Measurements from ENCODE around the gene RAB5A. TPM values are rescaled to one million over a fixed set of nuclear protein-coding genes. Genes with fewer than 3 reads are reported as not detected.

Gene RAB5A
- total RNA-seq, 1 experiment from 2014 or later: 86.8 TPM

GRCh38 chr3:19931180-19931692, 15.7 kb upstream of the RAB5A start:
- Histone ChIP-seq H3K4me3 (ENCODE audit: low read length) (no peak overlapping the region), H3F3A (ENCODE audit: low read length, unreplicated experiment) (no peaks in the 10 kb centered on the region), H3K9ac (ENCODE audit: low read length) (no peak overlapping the region), H3K27ac (ENCODE audit: low read length) (peak overlapping the region; percentile 65), H3K36me3 (ENCODE audit: low read depth, low read length) (no peaks in the 10 kb centered on the region), H3K4me1 (ENCODE audit: insufficient read depth, low read length) (peaks cover 17% of the 10 kb centered on the region), H3K9me3 (ENCODE audit: low read length) (no peaks in the 10 kb centered on the region), H3K9me2 (replicated peaks; ENCODE audit: low read length) (no peaks in the 10 kb centered on the region), H4K20me1 (ENCODE audit: low read length) (no peaks in the 10 kb centered on the region), H3K79me2 (ENCODE audit: low read length) (no peaks in the 10 kb centered on the region), H3K4me2 (ENCODE audit: low read length) (0 out of 2 replicates have a peak overlapping the region, but pooled peaks have one; percentile 35), H2AFZ (ENCODE audit: low read length) (peak overlapping the region; percentile 25; the same call in 1 of the 2 replicates), H3K27me3 (ENCODE audit: low read length) (no peaks in the 10 kb centered on the region)
- ChIA-PET CTCF (no interaction called here), POLR2A (ENCODE audit: unreplicated experiment) (no interaction called here)
- no TSS peak for BruUV-seq (replicated peaks)
- no peak for ATAC-seq
- DNase-seq: no peak
- intact Hi-C loops (cut with micrococcal nuclease): no loop called here
- no peak for TF ChIP-seq EZH2 (IDR thresholded peaks at IDR 0.05; ENCODE audit: low read length, unreplicated experiment)
- no peak for TF ChIP-seq CTCF (conservative IDR thresholded peaks at IDR 0.05; ENCODE audit: low read depth, low read length)
- TF ChIP-seq EZH2phosphoT487 (IDR thresholded peaks at IDR 0.05; ENCODE audit: borderline replicate concordance, low read length): no peak

- DNase-seq: peak; percentile 80
- ATAC-seq: peak; percentile 88
- H3K27me3 ChIP-seq (ENCODE audit: low read length): no peaks in the 10 kb centered on the region
Observed at GRCh38 chr3:19931767-19932188, 15.1 kb upstream of the RAB5A start.

More at GRCh38 chr3:19931767-19932188, 15.1 kb upstream of the RAB5A start:
- H3K4me1 ChIP-seq (ENCODE audit: insufficient read depth, low read length): peaks cover 17% of the 10 kb centered on the region
- H3K9me3 ChIP-seq (ENCODE audit: low read length): no peaks in the 10 kb centered on the region
- H4K20me1 ChIP-seq (ENCODE audit: low read length): no peaks in the 10 kb centered on the region
- H3K36me3 ChIP-seq (ENCODE audit: low read depth, low read length): no peaks in the 10 kb centered on the region
- CTCF ChIA-PET: no interaction called here
- intact Hi-C loops (cut with micrococcal nuclease): no loop called here
- no peaks in the 10 kb centered on the region for H3K9me2 ChIP-seq (replicated peaks; ENCODE audit: low read length)
- BruUV-seq (replicated peaks): no TSS peak
- TF ChIP-seq EZH2 (IDR thresholded peaks at IDR 0.05; ENCODE audit: low read length, unreplicated experiment) (no peak), EZH2phosphoT487 (IDR thresholded peaks at IDR 0.05; ENCODE audit: borderline replicate concordance, low read length) (no peak), CTCF (conservative IDR thresholded peaks at IDR 0.05; ENCODE audit: low read depth, low read length) (no peak)
- no peak overlapping the region for H3K9ac ChIP-seq (ENCODE audit: low read length)
- peak overlapping the region; percentile 65 for H3K27ac ChIP-seq (ENCODE audit: low read length)
- no peaks in the 10 kb centered on the region for H3F3A ChIP-seq (ENCODE audit: low read length, unreplicated experiment)
- POLR2A ChIA-PET (ENCODE audit: unreplicated experiment): no interaction called here
- no peaks in the 10 kb centered on the region for H3K79me2 ChIP-seq (ENCODE audit: low read length)
- H2AFZ ChIP-seq (ENCODE audit: low read length): no peak overlapping the region
- peak overlapping the region; percentile 35; the same call in 1 of the 2 replicates for H3K4me2 ChIP-seq (ENCODE audit: low read length)
- no peak overlapping the region for H3K4me3 ChIP-seq (ENCODE audit: low read length)

Measured in PC-3 (cell line).